Suppressor macrophage treated with lipopolysaccharide for 1 hour (primary cell): ENCODE results near the gene EEF1AKMT2.

ENCODE experiments used
- DNase-seq, 3 donors: peaks; one replicate each; pipeline ENCODE4 v3.0.0-alpha.2; 2020 to 2022

Gene EEF1AKMT2

GRCh38 chr10:124717911-124718741 is 73.6 kb downstream of the EEF1AKMT2 start:
- peak; percentile 86 to 95 (median 90) for DNase-seq

GRCh38 chr10:124717041-124717757 is 74.5 kb downstream of the EEF1AKMT2 start:
- DNase-seq: no peak

- DNase-seq: no peak
Observed at GRCh38 chr10:124716369-124716768, 75.3 kb downstream of the EEF1AKMT2 start.

- no peak for DNase-seq
Observed at GRCh38 chr10:124715439-124715838, 76.2 kb downstream of the EEF1AKMT2 start.

- no peak for DNase-seq
Observed at GRCh38 chr10:124713679-124714255, 77.9 kb downstream of the EEF1AKMT2 start.

- no peak for DNase-seq
Observed at GRCh38 chr10:124712704-124713407, 78.8 kb downstream of the EEF1AKMT2 start.

GRCh38 chr10:124711145-124711544 is 80.5 kb downstream of the EEF1AKMT2 start:
- DNase-seq: no peak

GRCh38 chr10:124710266-124710881 is 81.3 kb downstream of the EEF1AKMT2 start:
- DNase-seq: no peak

GRCh38 chr10:124709861-124710260 is 81.8 kb downstream of the EEF1AKMT2 start:
- DNase-seq: peak; percentile 77 to 81 (median 78)

GRCh38 chr10:124708922-124709520 is 82.7 kb downstream of the EEF1AKMT2 start:
- DNase-seq: no peak

- no peak for DNase-seq
Observed at GRCh38 chr10:124708246-124708779, 83.4 kb downstream of the EEF1AKMT2 start.
